Measurements from ENCODE around the gene CUL9.

DNA sequence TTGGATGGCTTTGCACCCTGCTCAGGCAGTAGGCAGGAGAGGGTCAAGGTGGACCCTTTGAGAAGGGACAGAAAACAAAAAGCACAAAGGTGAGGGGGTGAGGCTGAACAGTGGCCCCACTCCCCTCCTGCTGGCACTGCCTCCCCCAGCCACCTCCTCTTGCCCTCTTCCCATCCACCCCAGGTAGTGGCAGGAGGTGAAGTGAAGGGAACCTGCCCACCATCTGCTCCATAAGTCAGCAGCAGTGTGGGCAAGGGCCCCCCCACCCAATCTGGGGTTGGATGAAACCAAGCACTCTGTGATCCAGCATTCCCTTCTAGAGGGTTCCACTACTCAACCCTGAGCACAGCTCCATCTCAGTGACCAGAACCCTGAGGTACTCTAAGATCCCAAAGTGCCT lies 89.9 kb downstream of the CUL9 start:
- TF ChIP-seq CTCF (IDR thresholded peaks at IDR 0.05) = no peak
- no peak for TF ChIP-seq POLR2A (IDR thresholded peaks at IDR 0.05)

Data from Peyer's patch (tissue), 4 donors.